HG03575 (cell line): Measurements from ENCODE around the gene PDE4B.
"Not testable (repeated sequence)": the region's sequence is repeated elsewhere in the genome, so short reads cannot be mapped to it uniquely, and the experiment has no call there.

Experiments used
- ATAC-seq: cut with Tn5 transposase; IDR thresholded peaks from one replicate; pipeline ENCODE4 v1.9.1; 2021; ENCODE audit not compliant: unreplicated experiment, insufficient number of reproducible peaks, low FRiP score; ENCODE audit errors: extremely low read depth

Gene PDE4B

DNA sequence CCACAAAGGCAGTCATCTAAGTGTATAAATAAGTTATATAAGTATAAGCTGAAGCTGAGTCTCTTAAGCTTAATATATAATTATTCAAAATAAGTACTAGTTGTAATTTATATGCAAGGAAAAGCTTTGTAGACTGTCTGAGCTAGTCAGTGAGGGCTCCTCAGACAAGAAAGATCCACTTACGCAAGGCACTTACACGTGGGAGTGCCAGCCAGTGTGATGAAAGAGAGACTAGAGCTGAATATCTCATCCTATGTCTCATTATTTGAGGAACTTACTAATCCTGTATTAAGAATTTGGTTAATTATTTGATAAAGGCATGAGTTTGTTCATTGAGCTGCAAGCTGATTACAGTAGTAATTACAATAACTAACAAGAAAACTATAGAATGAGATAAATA, 146.9 kb downstream of the PDE4B start:
- no peak for ATAC-seq

- ATAC-seq = no peak
Observed at GRCh38 chr1:65940126-65940525, 147.4 kb downstream of the PDE4B start.

GRCh38 chr1:65942476-65942875, 149.8 kb downstream of the PDE4B start:
- ATAC-seq = no peak

DNA sequence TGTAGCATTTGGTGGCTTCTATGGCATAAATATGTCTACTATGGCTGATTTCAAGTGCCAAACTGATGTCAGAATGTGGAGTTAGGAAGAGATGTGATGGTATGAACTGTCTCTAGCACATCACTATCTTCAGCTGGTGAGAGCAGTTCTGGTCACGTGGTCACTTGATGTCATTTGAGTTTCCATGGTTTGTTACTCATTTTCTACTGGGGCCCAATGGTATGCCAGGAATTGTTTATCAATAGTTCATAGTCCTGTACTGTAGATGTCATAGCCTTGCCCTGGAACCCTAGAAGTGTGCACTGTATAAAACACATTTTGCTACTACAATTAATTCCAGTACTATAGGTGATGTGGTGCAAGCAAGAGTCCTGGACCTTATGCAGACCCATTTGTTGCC, 153.7 kb downstream of the PDE4B start:
- no peak for ATAC-seq

DNA sequence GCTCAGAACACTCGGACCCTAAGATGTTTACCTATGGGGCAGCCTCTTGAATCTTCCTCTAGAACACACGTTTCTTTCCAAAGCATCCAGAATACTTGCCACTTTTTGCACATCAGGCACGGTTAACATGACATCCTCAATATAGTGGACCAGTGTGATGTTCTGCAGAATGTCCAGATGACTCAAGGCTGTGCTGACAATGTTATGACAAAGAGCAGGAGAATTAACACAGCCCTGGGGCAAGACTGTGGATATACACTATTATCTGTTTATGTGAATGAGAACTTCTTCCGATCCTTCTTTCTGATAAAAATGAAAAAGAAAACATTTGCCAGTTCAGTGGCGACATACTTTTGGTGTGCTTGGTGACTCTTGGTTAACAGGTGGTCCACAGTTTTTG, 154.3 kb downstream of the PDE4B start:
- no peak for ATAC-seq

GRCh38 chr1:65948609-65949229, 156.0 kb downstream of the PDE4B start:
- no peak for ATAC-seq

GRCh38 chr1:65949230-65949626, 156.5 kb downstream of the PDE4B start:
- ATAC-seq = no peak

DNA sequence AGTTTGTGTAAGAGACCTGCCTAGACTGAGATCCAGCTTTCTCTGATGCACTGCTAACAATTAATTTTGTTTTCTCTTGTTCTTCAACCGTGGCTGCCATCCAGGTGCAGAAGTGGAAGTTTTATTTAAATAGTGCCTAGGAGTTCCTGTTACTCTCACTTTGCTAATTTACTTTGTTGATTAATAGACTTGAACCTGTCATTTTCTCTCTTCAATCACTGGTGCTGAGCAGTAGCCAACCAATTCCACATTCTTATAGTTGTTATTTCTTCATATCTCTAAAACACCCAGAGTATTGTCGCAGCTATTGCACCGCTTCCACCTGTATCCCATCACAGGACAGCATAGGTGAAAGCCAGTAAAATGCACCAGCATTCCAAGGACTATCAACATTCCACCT, 157.2 kb downstream of the PDE4B start:
- no peak for ATAC-seq

- ATAC-seq = no peak
Observed at GRCh38 chr1:65952696-65953095, 160.0 kb downstream of the PDE4B start.

- no peak for ATAC-seq
Observed at GRCh38 chr1:65953170-65953569, 160.5 kb downstream of the PDE4B start.

DNA sequence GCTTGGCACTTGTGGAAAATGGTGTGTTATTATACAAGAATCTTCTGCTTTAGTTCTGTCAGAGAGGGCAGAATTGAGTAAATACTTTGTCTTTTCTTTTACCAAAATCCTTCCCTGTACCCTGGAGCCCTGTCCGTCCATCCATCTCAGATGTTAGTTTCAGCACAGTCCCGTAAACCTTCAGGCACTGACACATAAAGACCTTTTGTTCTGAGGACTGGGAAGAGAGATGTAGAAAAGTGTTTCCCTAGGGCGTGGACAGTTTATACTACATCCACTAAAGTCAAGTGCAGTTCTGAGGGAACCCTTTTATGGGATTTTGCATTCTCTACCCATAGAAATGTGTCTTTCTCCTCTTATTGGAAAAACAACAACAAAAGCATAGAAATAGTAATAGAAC, 162.4 kb downstream of the PDE4B start:
- no peak for ATAC-seq

DNA sequence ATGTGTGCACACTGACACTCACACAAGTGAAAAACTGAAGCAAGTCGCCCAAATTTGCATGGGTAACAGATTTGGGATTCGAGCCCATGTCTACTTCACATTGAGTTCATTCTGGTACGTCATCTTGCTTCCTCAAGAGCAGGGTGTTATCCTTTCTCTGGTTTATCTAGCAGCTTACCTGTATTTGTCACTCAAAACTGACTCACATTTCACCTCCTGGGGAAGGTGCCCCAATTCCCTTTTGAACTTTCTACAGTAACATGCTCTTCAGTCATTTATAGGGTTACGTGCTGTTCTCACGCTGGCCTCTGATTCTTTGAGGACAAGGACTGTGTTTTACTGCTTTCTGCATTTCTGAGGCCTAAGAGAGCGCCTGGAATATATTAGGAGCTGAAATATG, 162.8 kb downstream of the PDE4B start:
- ATAC-seq = no peak

- ATAC-seq = no peak
Observed at GRCh38 chr1:65958561-65959350, 166.1 kb downstream of the PDE4B start.

DNA sequence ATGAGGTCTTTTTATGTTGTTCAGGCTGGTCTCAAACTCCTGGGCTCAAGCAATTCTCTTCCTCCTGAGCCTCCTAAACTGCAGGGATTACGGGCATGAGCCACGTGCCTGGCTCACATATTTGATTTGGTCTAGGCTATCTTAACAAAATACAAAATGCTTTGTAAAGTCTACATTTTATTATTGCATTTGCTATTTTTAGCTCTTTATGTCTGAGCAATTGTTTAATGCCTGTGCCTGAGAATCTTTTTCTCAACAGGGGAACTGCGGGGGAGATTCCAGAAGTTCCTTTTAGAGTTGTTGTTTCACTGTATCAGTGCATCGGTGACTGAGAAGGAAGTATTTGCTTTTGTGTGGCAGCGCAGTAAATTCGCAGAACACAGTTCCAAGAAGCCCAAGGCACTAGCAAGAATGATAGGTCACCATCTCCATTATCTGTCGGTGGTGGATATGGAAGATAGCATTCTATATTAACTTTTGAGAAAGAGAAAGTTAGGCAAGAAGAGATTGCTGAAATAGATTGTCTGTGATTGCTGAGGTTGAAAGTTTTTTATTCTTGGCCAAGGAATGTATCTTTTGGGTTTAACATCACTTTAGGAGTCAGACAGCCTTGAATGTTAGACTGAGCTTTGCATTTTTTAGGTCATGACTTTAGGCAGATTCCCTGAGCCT, 167.3 kb downstream of the PDE4B start:
- ATAC-seq = no peak

DNA sequence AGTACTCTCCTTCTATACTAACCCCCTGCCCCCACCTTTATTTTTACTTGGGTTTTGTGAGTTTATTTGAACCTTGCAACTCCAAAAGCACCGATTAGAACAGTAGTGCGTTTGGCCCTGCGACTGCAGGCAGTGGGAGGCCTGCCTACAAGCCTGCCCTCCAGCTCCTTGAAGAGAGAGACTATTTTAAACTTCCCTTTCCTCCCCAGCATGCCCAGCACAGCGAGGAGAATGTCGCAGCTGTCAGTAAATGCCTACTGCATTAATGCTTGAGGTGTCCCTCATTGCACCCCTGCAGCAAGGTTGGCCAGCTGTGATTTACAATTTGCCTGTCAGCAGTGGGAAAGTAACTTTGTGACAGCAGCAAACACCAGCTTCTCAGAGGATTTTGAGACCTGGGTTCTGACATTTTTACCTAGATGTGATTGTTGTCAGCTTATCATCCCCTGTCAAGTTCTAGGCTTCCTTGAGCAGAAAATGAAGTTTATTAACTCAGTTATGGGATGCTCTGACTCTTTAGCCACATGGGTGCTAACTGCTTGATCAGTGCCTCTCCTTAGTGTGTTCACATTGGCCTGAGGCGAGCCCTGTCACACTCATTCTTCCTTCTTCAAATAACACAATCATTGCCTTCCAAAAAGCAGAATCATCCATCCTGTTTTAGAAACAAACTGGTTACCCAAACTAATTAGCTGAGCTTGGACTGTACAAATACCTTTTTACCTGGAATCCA, 170.6 kb downstream of the PDE4B start:
- no peak for ATAC-seq

DNA sequence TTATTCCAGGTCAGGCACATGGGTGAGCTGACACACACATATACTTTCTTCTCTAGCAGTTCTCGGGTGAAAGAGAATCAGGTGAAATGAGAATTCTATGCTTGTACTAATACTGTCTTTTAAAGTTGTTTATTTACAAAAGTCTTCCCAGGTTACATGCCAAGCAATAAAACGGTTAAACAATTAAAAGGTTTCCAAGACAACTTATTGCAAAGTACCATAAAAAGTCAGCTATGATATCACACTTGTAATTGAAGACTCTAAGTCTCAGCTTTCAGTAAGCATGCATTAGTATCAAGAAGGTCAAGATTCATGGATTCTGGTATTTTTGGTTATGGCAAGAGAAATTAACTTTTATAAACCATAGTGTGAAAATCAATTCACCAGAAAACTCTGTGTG, 171.4 kb downstream of the PDE4B start:
- no peak for ATAC-seq

DNA sequence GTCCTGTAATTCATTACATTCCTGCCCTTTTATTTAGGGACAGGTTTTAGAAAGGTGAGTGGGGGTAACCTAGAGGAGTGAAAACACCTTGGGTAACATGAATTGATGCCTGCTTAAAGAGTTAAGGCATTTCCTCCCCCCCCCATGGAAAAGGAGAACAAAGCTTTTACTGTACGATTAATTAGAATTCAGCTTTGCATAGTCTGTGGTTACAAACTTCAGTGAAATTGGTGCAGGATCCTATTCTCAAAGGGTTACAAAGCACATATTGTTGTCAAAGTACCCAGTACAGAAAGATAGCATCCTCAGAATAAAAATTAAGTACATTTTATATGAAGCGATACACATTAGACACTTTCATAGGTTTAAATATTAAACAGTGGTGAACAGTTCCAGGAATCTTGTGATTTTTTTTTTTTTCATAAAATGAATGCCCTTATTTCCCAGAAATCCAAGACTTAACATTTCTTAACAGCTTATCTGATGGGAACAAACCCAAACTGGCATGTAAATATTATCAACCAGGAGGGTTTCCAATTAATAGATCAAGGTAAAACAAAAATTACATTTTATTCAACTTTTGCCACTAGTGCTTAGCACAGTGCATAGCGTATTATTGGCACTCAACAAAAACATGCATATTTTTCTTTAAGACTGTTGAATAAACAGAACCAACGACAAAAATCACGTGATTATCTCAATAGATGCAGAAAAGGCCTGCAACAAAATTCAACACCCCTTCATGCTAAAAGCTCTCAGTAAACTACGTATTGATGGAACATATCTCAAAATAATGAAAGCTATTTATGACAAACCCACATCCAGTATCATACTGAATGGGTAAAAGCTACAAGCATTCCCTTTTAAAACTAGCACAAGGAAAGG, 172.7 kb downstream of the PDE4B start:
- no peak for ATAC-seq

GRCh38 chr1:65967492-65967891, 174.8 kb downstream of the PDE4B start:
- ATAC-seq = not testable (repeated sequence)

- no peak for ATAC-seq
Observed at GRCh38 chr1:65971547-65971946, 178.9 kb downstream of the PDE4B start.
